ENCODE measurements around the gene NDUFV2.
A peak's percentile ranks its signal among the peaks of the same experiment; 100 is the strongest.

Gene NDUFV2

GRCh38 chr18:9120796-9121195, 18.3 kb downstream of the NDUFV2 start:
- no peak for FAIRE-seq

- no peak for FAIRE-seq
These were observed 21.0 kb downstream of the NDUFV2 start for GRCh38 chr18:9123520-9123919.

DNA sequence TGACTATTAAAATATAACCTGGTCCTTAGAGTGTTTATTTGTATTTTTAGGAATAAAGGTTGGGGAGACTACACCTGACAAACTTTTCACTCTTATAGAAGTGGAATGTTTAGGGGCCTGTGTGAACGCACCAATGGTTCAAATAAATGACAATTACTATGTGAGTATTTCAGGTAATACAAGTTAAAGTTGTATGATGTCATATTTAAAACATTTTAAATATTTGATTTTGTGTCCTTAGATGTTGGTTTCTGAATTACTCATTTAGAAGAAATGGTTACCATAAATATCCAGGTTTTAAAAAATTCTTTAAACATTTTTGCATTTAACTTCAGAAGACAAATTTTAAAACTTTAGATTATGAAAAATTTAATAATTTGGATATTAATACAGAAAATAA, 22.3 kb downstream of the NDUFV2 start:
- peak; percentile 70 for FAIRE-seq

DNA sequence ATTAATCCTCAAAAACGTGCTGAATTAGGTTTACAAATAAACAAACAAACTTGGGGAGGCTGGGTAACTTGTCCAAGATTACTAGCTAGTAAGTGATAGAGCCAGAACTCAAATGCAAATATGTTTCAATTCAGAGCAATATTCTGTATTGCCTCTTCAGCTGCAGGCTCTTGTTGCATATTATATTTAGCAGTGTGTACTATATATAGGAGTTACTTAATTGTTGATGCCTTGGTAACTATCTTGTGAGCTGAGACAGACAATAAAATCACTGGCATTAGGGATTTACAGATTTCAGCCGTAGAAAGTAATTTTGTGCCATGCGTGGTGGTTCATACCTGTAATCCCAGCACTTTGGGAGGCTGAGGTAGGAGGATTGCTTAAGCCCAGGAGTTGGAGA, 23.8 kb downstream of the NDUFV2 start:
- FAIRE-seq = no peak

DNA sequence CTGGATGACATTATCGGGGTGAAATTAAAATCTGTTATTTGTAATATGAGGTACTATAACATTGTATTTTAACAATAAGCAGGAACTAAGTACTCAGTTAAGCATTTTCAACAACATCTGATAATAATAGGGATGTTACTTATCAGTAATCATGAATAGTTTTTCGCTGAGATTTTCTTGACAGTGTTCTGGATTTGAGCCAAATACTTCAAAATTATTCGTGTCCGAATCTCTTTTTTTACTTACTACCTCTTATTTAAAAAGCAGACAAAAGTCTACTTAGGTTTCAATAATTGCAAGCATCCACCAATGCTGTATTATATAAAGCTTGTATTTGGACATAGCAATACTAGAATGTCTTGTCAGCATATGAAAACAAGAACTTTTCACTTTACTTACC, 27.7 kb downstream of the NDUFV2 start:
- no peak for FAIRE-seq

- no peak for FAIRE-seq
These were observed 28.3 kb downstream of the NDUFV2 start for GRCh38 chr18:9130806-9131205.

GRCh38 chr18:9132628-9133027, 30.1 kb downstream of the NDUFV2 start:
- no peak for FAIRE-seq

DNA sequence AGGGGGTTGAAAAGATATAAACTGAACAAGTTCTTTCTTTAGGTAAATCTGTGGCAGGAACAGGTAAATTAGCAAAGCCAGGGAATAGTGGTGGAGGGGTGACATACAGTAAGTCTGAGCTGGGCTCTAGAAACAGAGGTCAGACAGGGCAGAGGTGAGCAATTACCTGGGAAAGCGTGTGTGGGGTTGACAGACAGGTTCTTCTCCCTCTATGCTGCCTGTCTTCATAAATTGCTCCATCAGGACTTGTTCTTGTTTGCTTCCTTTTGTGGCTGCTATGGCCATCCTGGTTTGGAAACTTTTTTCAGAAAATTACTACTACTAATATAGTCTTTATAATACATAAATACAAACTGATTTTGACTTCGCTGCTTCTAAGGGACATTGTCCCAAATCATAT, 30.7 kb downstream of the NDUFV2 start:
- FAIRE-seq = no peak

DNA sequence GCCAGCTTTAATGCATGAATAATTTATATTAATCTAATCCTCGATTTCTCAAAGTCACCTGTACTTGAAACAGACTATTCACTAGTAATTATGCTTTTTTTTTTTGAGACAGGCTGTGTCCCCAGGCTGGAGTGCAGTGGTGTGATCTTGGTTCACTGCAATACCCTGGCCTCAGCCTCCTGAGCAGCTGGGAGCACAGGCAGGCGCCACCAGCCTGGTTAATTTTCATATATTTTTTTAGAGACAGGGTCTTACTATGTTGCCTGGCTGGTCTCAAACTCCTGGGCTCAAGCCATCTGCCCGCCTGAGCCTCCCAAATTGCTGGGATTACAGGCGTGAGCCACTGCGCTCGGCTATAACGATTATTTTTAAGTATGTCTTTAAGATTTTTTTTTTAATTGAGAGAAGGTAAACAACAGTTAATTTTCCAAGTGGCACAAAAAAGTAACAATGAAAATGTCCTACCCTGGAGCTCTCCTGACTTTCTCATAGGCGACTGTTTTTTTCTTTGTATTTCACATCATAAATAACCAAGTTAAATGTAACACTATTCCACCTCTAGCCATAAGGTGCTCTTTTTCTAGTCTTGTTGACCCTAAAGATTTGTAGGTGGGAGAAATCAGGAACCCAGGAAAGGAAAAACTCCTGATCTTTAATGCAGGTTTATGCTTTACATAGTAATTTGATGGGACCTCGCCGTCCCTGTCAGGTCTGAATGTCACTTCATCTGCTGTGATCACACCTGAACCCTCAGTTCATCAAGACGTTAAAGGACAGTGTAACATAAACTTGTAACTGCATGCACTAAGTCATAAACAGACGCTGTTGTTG, 32.8 kb downstream of the NDUFV2 start:
- FAIRE-seq = no peak

DNA sequence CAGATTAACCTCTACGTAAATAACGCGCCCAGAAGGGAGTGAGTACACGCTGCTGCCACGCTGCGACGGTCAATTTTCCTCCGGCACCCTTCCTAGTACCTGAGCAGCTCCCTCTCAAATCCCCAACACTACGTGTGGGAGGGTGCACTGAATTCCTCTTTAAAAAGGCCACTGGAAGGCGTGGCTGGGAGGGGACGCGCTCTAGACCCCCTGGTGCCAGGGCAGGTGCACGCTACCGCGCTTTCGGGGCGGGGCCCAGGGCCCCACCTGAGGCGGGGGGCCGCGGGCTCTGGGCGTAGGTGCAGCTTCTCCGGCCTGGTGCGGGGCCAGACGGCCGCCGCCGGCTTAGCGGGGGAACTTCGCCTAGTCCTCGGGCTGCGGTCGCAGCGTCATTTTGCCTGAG, 33.4 kb downstream of the NDUFV2 start:
- FAIRE-seq = no peak

DNA sequence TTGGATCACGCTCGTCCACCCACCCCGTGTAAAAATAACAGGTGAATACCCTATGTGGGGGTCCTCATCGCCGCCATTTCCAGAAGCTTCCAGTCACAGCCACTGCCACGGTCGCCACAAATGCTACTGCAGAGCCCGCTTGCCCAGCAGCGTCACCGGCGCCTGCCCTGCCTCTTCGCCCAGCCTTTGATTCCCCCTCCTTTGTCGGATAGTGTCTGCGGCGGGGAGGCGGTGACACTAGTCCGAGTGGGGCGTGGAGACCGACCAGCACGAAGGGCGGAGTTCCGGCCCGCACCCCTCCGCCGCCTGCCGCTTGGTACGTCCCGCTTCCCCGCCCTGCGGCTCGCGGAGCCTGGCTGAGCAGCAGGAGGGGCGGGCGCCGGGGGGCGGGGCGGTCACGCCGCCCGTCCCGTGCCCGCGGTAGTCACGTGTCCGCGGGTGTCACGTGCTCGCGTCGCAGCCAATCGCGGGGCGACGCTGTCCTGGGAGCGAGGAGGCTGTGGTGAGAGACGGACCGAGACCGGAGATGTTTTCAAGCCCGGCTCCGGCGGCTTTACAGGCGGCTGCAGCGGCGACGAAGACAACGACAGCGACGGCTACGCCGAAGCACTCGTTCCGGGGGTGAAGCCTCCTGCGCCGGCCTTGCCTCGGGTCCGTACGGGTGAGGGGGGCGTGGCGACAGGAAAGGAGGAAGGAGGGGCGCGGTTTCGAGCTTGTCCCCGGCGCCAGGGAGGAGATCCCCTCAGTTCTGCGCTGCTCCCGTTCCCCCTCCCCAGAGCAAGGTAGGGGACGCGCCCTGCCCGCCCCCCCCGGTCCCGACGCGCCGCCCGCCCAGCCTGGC, 34.0 kb downstream of the NDUFV2 start, which contains the start of gene ANKRD12:
Gene ANKRD12 (plus strand): TSS at position 467 of the 841 bp plus-strand sequence. CDS start 45,652 bp downstream, outside the sequence.
- FAIRE-seq = no peak

- no peak for FAIRE-seq
These were observed 34.9 kb downstream of the NDUFV2 start for GRCh38 chr18:9137168-9138066.

- FAIRE-seq = no peak
These were observed 37.0 kb downstream of the NDUFV2 start for GRCh38 chr18:9139400-9140039.

DNA sequence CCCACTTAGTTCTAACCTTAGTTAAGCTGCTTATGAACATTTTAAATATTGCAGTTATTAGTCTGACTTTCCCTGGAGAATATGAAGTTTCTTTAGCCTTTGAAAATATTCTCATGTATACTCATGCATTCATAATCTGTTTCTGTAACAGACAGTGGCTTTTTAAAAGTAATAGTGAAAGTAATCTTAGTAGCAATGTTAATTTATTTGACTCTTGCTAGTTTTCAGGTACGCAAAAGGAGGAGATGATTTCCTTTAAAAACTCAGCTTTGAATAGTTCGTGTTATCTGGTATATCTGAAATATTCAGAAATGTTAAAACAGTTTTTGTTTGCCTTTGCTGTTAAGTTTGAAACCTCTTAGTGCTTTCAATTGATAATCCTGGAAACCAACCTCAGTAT, 37.9 kb downstream of the NDUFV2 start:
- no peak for FAIRE-seq

DNA sequence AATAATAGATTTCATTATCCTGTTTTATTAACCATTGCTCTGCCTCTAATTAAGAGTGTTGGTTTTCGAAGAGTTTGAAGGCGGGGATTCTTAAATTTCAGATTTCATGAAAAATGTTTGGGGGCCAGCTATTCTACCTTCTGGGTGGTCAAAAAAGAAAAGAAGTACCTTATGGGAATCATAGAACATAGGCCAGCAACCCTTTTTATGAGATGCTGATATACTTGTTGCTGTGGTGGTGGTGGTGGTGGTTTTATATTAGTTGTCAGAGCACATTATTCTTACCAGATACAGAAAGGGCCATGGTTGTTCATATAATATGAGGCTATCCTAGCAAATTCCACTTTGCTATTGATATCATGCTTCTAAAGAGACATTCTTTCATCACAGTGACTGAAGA, 38.5 kb downstream of the NDUFV2 start:
- no peak for FAIRE-seq

DNA sequence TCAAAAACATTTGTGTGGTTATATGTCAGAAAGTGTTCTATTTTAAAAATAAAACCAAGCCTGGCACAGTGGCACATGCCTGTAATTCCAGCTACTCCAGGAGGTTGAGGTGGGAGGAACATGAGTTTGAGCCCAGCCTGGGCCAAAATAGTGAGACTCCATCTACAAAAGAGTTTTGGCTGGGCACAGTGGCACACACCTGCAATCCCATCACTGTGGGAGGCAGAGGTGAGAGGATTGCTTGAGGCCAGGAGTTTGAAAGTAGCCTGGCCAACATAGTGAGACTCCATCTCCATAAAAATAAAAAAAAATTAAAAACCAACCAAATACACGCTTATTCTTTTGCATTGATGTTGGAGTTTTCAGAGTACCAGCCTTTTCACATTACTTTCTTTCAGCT, 43.7 kb downstream of the NDUFV2 start:
- FAIRE-seq = no peak

DNA sequence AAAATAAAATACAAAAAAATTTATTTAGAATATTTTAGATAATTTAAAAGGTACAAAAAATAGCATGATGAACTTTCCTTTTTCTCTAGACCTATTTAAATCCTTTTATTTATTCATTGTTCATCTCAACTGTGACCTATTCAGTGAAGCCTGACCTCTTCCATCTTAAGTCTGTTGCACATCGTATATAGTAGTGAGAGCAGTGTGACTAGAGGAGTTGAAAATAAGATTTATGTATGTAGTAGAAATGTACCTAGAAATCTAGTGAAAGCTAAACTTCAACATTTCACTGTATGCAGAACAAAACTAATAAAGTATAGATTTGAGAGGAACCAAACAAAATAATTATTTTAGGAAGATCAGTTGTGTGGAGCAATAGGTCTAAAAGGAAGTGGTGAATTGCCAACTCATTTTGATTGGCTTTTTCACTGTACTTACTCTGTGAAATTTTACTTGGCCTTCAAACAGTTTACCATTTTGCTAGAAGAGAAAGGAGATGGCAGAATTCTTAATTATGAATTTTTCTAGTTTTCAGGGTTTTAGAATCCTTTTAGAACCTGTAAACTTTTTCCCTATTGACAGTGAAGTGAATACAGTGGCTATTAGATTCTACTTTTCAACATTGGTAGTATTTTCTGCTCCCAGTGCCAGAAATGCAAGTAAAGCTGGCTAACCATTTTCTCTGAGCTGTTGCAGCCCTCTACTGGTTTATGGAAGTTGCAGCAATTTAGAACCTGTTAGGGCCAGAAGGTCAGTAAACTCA, 45.1 kb downstream of the NDUFV2 start:
- FAIRE-seq = peak; percentile 97

GRCh38 chr18:9148203-9148552, 45.7 kb downstream of the NDUFV2 start:
- FAIRE-seq = no peak

DNA sequence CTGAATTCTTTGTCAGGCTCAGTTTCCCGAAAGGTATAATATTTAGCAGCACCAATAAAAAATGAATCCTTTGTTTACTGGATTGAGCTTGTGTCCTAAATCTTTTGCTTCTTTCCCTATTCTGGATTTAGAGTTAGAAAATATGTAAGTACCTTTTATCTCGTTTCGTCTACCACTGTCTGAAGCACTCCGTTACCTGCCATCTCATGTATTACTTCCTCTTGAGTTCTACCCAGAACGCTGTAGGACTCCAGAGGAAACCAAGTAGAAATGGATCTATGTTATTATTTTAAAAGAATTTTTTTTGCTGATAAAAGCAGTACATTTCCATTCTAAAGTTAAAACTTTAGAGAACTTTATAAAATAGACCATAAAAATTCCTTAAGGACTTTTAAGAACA, 47.6 kb downstream of the NDUFV2 start:
- no peak for FAIRE-seq

GRCh38 chr18:9153256-9153655, 50.8 kb downstream of the NDUFV2 start:
- FAIRE-seq = no peak

GRCh38 chr18:9156604-9157249, 54.2 kb downstream of the NDUFV2 start:
- FAIRE-seq = no peak

All from G401.6 (cell line).